GM11168 (cell line): ENCODE measurements around the gene CDC42SE2.
"Not testable (repeated sequence)": the region's sequence is repeated elsewhere in the genome, so short reads cannot be mapped to it uniquely, and the experiment has no call there.

ENCODE experiments used
- in situ Hi-C: fragments of 300-500 bp; cut with MboI; formaldehyde crosslinking; loops from one replicate; pipeline ENCODE4 v1.12.0; 2022; ENCODE audit warnings: low sequenced_read_pairs; ENCODE audit not compliant: unreplicated experiment

CDC42SE2 gene

GRCh38 chr5:131305138-131305689 lies 41.4 kb downstream of the CDC42SE2 start:
- in situ Hi-C loops = no loop called here

- in situ Hi-C loops = no loop called here
These were observed 42.1 kb downstream of the CDC42SE2 start for GRCh38 chr5:131305906-131306305.

- in situ Hi-C loops = not testable (repeated sequence)
These were observed 48.5 kb downstream of the CDC42SE2 start for GRCh38 chr5:131312235-131312772.

GRCh38 chr5:131316026-131316425 lies 52.2 kb downstream of the CDC42SE2 start:
- in situ Hi-C loops = no loop called here

- in situ Hi-C loops = no loop called here
These were observed 53.0 kb downstream of the CDC42SE2 start for GRCh38 chr5:131316822-131317221.

- in situ Hi-C loops = no loop called here
These were observed 54.6 kb downstream of the CDC42SE2 start for GRCh38 chr5:131318455-131318854.

GRCh38 chr5:131321066-131321465 lies 57.2 kb downstream of the CDC42SE2 start:
- in situ Hi-C loops = no loop called here

- in situ Hi-C loops = no loop called here
These were observed 59.1 kb downstream of the CDC42SE2 start for GRCh38 chr5:131322926-131323325.

GRCh38 chr5:131323378-131323777 lies 59.5 kb downstream of the CDC42SE2 start:
- in situ Hi-C loops = no loop called here

- in situ Hi-C loops = no loop called here
These were observed 60.5 kb downstream of the CDC42SE2 start for GRCh38 chr5:131324303-131324702.

GRCh38 chr5:131328536-131329285 lies 64.9 kb downstream of the CDC42SE2 start:
- in situ Hi-C loops = no loop called here

GRCh38 chr5:131329286-131329560 lies 65.4 kb downstream of the CDC42SE2 start:
- in situ Hi-C loops = no loop called here

- in situ Hi-C loops = no loop called here
These were observed 66.2 kb downstream of the CDC42SE2 start for GRCh38 chr5:131330031-131330430.

- in situ Hi-C loops = not testable (repeated sequence)
These were observed 71.9 kb downstream of the CDC42SE2 start for GRCh38 chr5:131335756-131336155.

GRCh38 chr5:131336801-131337200 lies 72.9 kb downstream of the CDC42SE2 start:
- in situ Hi-C loops = not testable (repeated sequence)

- in situ Hi-C loops = not testable (repeated sequence)
These were observed 73.6 kb downstream of the CDC42SE2 start for GRCh38 chr5:131337240-131338050.

- in situ Hi-C loops = no loop called here
These were observed 74.2 kb downstream of the CDC42SE2 start for GRCh38 chr5:131338051-131338453.

GRCh38 chr5:131344288-131344687 lies 80.4 kb downstream of the CDC42SE2 start:
- in situ Hi-C loops = not testable (repeated sequence)

GRCh38 chr5:131346204-131346603 lies 82.4 kb downstream of the CDC42SE2 start:
- in situ Hi-C loops = not testable (repeated sequence)

- in situ Hi-C loops = no loop called here
These were observed 90.1 kb downstream of the CDC42SE2 start for GRCh38 chr5:131353991-131354390.

GRCh38 chr5:131355971-131356528 lies 92.2 kb downstream of the CDC42SE2 start:
- in situ Hi-C loops = loop anchor here (5.0 kb wide), 1 partner anchor 69 kb away; no protein-coding TSS in a partner anchor
